ENCODE results near the gene WDR86. TPM values are rescaled to one million over a fixed set of nuclear protein-coding genes. Genes with fewer than 3 reads are reported as not detected.

The WDR86 gene
- total and polyA plus RNA-seq, 2 experiments from 2014 or later = 9.1 to 59.1 TPM

- TF ChIP-seq ZNF462 (CRISPR knock-in tag; IDR thresholded peaks at IDR 0.05) = no peak
- no peak for TF ChIP-seq ZNF331 (CRISPR knock-in tag; IDR thresholded peaks at IDR 0.05; ENCODE audit: low read depth)
- no peak for TF ChIP-seq CTCF (conservative IDR thresholded peaks at IDR 0.05; ENCODE audit: low read depth in 2 of 2)
Observed at GRCh38 chr7:151416941-151417315, 7.1 kb upstream of the WDR86 start (continued).

- H3K27me3 ChIP-seq (ENCODE audit: insufficient read depth) = peaks cover 48% of the 10 kb centered on the region
- Mint-ChIP-seq H3K9me3 (peaks cover 20% of the 10 kb centered on the region), H3K27ac (no peak overlapping the region), H3K4me3 (no peak overlapping the region; the same call in 1 of the 3 replicates), H3K4me1 (peaks cover 27% of the 10 kb centered on the region), H3K36me3 (ENCODE audit: low read depth) (peaks cover 8% of the 10 kb centered on the region; the same call in 1 of the 3 replicates), H3K27me3 (ENCODE audit: insufficient read depth, low read depth, poor library complexity) (peaks cover 33% of the 10 kb centered on the region)
- H3K4me2 ChIP-seq = peak overlapping the region; percentile 39; the same call in 1 of the 2 replicates
- H4K20me1 ChIP-seq (replicated peaks; ENCODE audit: insufficient read depth) = peaks cover 3% of the 10 kb centered on the region
- DNase-seq (ENCODE audit: low spot score) (peak; percentile 68), ATAC-seq (peak; percentile 87)
- no peaks in the 10 kb centered on the region for H3K36me3 ChIP-seq (ENCODE audit: insufficient read depth)
- no peaks in the 10 kb centered on the region for H3K79me2 ChIP-seq (replicated peaks; ENCODE audit: insufficient read depth)
- H3K9me2 ChIP-seq (ENCODE audit: insufficient read depth) = no peaks in the 10 kb centered on the region
- H3K27ac ChIP-seq (ENCODE audit: low read depth) = no peak overlapping the region
- TF ChIP-seq CTCF (conservative IDR thresholded peaks at IDR 0.05; ENCODE audit: low read depth in 2 of 2) = no peak
- TF ChIP-seq NANOG (IDR thresholded peaks at IDR 0.05; ENCODE audit: borderline replicate concordance) = no peak
- 0 out of 2 replicates have a peak, but pooled peaks have one; percentile 23 for TF ChIP-seq POLR2AphosphoS5 (IDR thresholded peaks at IDR 0.05; ENCODE audit: low read depth)
- no peak for TF ChIP-seq EZH2 (IDR thresholded peaks at IDR 0.05; ENCODE audit: low read depth, unreplicated experiment)
- TF ChIP-seq ETS1 (IDR thresholded peaks at IDR 0.05) = no peak
- no peak overlapping the region for H2AFZ ChIP-seq
- no peaks in the 10 kb centered on the region for H3F3A ChIP-seq (replicated peaks; ENCODE audit: low read depth)
- peaks cover 22% of the 10 kb centered on the region for H3K4me1 ChIP-seq (ENCODE audit: insufficient read depth)
- H3K4me3 ChIP-seq = no peak overlapping the region
Observed at GRCh38 chr7:151416112-151416940, 6.5 kb upstream of the WDR86 start.

Data from GM23338 (cell line).